OCI-LY7 (cell line): Measurements from ENCODE around the gene DNAH14. TPM values are rescaled to one million over a fixed set of nuclear protein-coding genes. Genes with fewer than 3 reads are reported as not detected.

Experiments used
- BruUV-seq: library from RNA; stranded (reverse); fragments of 400-500 nt; replicated peaks from 2 replicates; lab custom pipeline; 2021; lab: Mats Ljungman, UMichigan
- CTCF ChIA-PET: fragments of 300-600 bp; sonication (Branson Sonifier 250); formaldehyde crosslinking; loops from one replicate; lab custom pipeline; 2022; ENCODE audit warnings: antibody characterized with exemption; ENCODE audit not compliant: unreplicated experiment; lab: Charles Lee
- POLR2A ChIA-PET: fragments of 300-600 bp; sonication (Branson Sonifier 250); formaldehyde crosslinking; loops from one replicate; lab custom pipeline; 2022; ENCODE audit warnings: antibody characterized with exemption; lab: Charles Lee
- DNase-seq: peaks from one replicate; pipeline ENCODE4 v3.0.0-alpha.2; 2015; ENCODE audit warnings: low spot score
- H2AFZ ChIP-seq: fragments of 200-600 bp; sonication (generic), shearing (Covaris generic); 2 replicates; pipeline ENCODE4 v1.6.1; 2014; ENCODE audit warnings: mild to moderate bottlenecking, antibody characterized with exemption, low read length, moderate library complexity
- H3K27ac ChIP-seq: fragments of 200-600 bp; sonication (generic); 2 replicates; pipeline ENCODE4 v1.5.1; 2014; ENCODE audit warnings: mixed run types, low read depth, mild to moderate bottlenecking, moderate library complexity, low read length, inconsistent platforms; ENCODE audit not compliant: poor library complexity, severe bottlenecking
- H3K36me3 ChIP-seq: fragments of 200-600 bp; sonication (generic); 2 replicates; pipeline ENCODE4 v1.6.1; 2014; ENCODE audit warnings: mild to moderate bottlenecking, antibody characterized with exemption, low read length, moderate library complexity, mixed read lengths; ENCODE audit not compliant: insufficient read depth
- H3K4me1 ChIP-seq: fragments of 200-600 bp; sonication (generic); 2 replicates; pipeline ENCODE4 v1.5.1; 2014; ENCODE audit warnings: mild to moderate bottlenecking, low read length; ENCODE audit not compliant: insufficient read depth, poor library complexity, severe bottlenecking
- H3K4me2 ChIP-seq: fragments of 200-600 bp; sonication (generic); 2 replicates; pipeline ENCODE4 v1.6.1; 2014; ENCODE audit warnings: mild to moderate bottlenecking, low read length
- H3K4me3 ChIP-seq: fragments of 200-600 bp; sonication (generic); 2 replicates; pipeline ENCODE4 v1.5.1; 2014; ENCODE audit warnings: mild to moderate bottlenecking, low read depth, low read length; ENCODE audit not compliant: poor library complexity, severe bottlenecking
- H3K79me2 ChIP-seq: fragments of 200-600 bp; sonication (generic); 2 replicates; pipeline ENCODE4 v1.6.1; 2016; ENCODE audit warnings: low read depth, mild to moderate bottlenecking, low read length, moderate library complexity, mixed read lengths; ENCODE audit not compliant: insufficient read depth
- H3K9me2 ChIP-seq: fragments of 200-600 bp; sonication (generic); 2 replicates; pipeline ENCODE4 v1.6.1; 2016; ENCODE audit warnings: mild to moderate bottlenecking, low read length, mixed read lengths; ENCODE audit not compliant: insufficient read depth
- H3K9me3 ChIP-seq: fragments of 200-600 bp; sonication (generic); 2 replicates; pipeline ENCODE4 v1.6.1; 2014; ENCODE audit warnings: mild to moderate bottlenecking, mixed run types, low read length, mixed read lengths
- H4K20me1 ChIP-seq: fragments of 200-600 bp; sonication (generic); 2 replicates; pipeline ENCODE4 v1.6.1; 2014; ENCODE audit warnings: mild to moderate bottlenecking, antibody characterized with exemption, low read length, moderate library complexity, mixed read lengths; ENCODE audit not compliant: insufficient read depth
- EZH2phosphoT487 ChIP-seq: fragments of 200-600 bp; sonication (generic); IDR thresholded peaks from 2 replicates; pipeline ENCODE4 v1.6.1; 2018; ENCODE audit warnings: low read depth, borderline replicate concordance, mild to moderate bottlenecking, mixed run types, antibody characterized with exemption, low read length, moderate library complexity, mixed read lengths
- intact Hi-C: fragments of 100-400 bp; cut with micrococcal nuclease; formaldehyde crosslinking; loops from one replicate; pipeline ENCODE4 v1.10.0; 2022; ENCODE audit not compliant: unreplicated experiment
- total RNA-seq, 2 experiments: library from RNA; depleted of rRNA in 1 of 2; stranded (reverse); fragments of >200 nt in 1 of 2; shearing (Covaris generic) in 1 of 2; gene quantifications; 2 replicates each; pipeline ENCODE4 v1.2.3, GENCODE V29; 2014 to 2022
- TF ChIP-seq, protein P1 (sequence below): fragments of 200-600 bp; sonication (generic); conservative IDR thresholded peaks from 2 replicates; pipeline ENCODE4 v1.5.1; 2014; ENCODE audit warnings: mild to moderate bottlenecking, antibody characterized with exemption, low read length, moderate library complexity, mixed read lengths

The DNAH14 gene
- total RNA-seq, 2 experiments from 2014 or later, result not detected

DNA sequence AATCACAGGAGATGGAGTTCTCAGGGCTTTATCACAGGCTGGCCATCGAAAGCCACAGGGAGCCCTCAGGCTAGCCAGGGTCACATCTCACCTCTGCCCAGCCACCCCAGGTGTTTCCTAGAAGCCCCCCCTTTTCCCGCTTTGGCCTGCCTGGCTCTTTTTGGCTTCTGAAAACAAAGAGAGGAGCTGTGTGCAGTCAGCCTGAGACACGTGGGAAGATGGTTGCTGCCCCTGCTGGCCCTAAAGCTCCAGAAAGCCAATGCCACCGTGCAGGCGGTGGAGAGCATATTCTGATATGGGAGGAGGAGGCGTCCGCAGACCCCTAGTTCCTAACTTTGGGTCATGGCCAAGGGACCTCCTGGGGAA lies 517.1 kb downstream of the DNAH14 start:
- no peak for DNase-seq
- no TSS peak for BruUV-seq
- Histone ChIP-seq H3K4me3 (no peak overlapping the region), H3K9me2 (no peaks in the 10 kb centered on the region), H4K20me1 (no peaks in the 10 kb centered on the region), H3K36me3 (no peaks in the 10 kb centered on the region), H2AFZ (peak overlapping the region; percentile 30; the same call in 1 of the 2 replicates), H3K4me1 (peaks cover 61% of the 10 kb centered on the region), H3K4me2 (peak overlapping the region; percentile 39), H3K9me3 (no peaks in the 10 kb centered on the region), H3K27ac (peak overlapping the region; percentile 84), H3K79me2 (no peaks in the 10 kb centered on the region)
- POLR2A ChIA-PET, result interaction anchor here (0.9 to 9.5 kb wide), 7 partner anchors 8 to 245 kb away, joined by 3 to 242 read pairs (median 4); partner anchors contain the start of gene LBR
- CTCF ChIA-PET, result no interaction called here
- intact Hi-C loops, result no loop called here
- TF ChIP-seq, protein P1, sequence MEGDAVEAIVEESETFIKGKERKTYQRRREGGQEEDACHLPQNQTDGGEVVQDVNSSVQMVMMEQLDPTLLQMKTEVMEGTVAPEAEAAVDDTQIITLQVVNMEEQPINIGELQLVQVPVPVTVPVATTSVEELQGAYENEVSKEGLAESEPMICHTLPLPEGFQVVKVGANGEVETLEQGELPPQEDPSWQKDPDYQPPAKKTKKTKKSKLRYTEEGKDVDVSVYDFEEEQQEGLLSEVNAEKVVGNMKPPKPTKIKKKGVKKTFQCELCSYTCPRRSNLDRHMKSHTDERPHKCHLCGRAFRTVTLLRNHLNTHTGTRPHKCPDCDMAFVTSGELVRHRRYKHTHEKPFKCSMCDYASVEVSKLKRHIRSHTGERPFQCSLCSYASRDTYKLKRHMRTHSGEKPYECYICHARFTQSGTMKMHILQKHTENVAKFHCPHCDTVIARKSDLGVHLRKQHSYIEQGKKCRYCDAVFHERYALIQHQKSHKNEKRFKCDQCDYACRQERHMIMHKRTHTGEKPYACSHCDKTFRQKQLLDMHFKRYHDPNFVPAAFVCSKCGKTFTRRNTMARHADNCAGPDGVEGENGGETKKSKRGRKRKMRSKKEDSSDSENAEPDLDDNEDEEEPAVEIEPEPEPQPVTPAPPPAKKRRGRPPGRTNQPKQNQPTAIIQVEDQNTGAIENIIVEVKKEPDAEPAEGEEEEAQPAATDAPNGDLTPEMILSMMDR, result no peak
- TF ChIP-seq EZH2phosphoT487, result no peak

DNA sequence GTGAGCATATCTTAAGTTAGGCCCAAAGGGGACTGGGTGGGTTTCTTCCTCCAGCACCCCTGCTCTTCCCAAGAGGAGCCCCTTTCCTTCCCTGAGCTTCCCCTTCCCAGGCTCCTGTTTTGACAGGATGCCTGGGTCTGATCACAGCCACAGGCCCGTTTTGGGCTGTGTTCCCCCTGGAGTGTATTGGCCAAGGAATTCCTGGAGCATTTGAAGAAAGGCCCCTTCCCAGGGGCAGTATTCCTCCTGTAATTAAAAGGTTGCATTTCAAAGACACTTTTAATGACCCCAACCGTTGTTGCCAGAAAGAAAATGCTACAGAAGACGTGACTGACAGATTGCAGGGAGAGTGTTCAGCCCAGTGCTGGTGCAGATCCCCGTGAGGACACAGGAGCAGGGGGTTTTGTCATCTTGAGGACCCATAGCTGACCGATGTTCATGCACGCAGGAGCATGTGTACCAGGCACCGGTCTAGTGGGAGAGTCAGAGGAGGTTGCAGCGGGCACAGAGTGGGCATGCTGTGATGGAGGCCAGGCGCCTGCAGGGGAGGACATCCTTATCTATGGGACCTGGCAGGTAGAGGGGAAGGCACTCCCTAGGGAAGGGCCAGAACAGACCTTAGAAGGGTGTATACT lies 517.6 kb downstream of the DNAH14 start:
- no peak overlapping the region for H3K4me3 ChIP-seq
- ChIA-PET POLR2A (interaction anchor here (1.5 to 9.5 kb wide), 4 partner anchors 8 to 21 kb away, joined by 3 to 242 read pairs (median 33); partner anchors contain the start of gene LBR), CTCF (no interaction called here)
- no peaks in the 10 kb centered on the region for H3K9me3 ChIP-seq
- H2AFZ ChIP-seq, result 0 out of 2 replicates have a peak overlapping the region, but pooled peaks have one; percentile 30
- no peaks in the 10 kb centered on the region for H3K36me3 ChIP-seq
- H3K4me2 ChIP-seq, result peak overlapping the region; percentile 39; the same call in 1 of the 2 replicates
- H3K4me1 ChIP-seq, result peaks cover 56% of the 10 kb centered on the region
- no TSS peak for BruUV-seq
- DNase-seq, result no peak
- no peaks in the 10 kb centered on the region for H3K9me2 ChIP-seq
- intact Hi-C loops, result no loop called here
- no peak overlapping the region for H3K27ac ChIP-seq
- no peaks in the 10 kb centered on the region for H4K20me1 ChIP-seq
- no peaks in the 10 kb centered on the region for H3K79me2 ChIP-seq
- TF ChIP-seq EZH2phosphoT487, result no peak
- TF ChIP-seq, protein P1, result no peak

DNA sequence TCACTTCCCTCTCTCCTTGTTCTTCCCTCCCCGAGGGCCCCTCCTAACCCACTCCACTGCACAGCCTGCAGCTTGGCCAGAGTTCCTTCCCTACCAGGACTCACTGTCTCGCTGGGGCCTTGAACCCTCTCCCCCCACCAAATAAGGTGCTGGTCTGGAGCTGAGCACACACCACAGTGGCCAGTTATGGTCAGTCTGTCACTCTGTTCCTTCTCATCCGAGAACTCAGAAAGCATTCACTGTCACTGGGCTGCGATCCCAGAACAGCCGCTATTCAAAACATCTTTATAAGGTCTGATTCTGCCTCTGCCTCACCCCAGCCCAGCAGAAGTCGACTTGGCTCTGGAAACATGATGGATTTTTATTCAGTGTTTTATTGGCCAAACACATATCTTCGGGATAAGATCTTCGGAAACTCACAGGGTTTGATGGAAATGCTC lies 518.2 kb downstream of the DNAH14 start:
- Histone ChIP-seq H3K9me2 (no peaks in the 10 kb centered on the region), H3K36me3 (no peaks in the 10 kb centered on the region), H3K4me1 (peaks cover 50% of the 10 kb centered on the region), H3K9me3 (no peaks in the 10 kb centered on the region), H3K4me3 (no peak overlapping the region), H3K4me2 (no peak overlapping the region), H4K20me1 (no peaks in the 10 kb centered on the region), H2AFZ (no peak overlapping the region), H3K79me2 (no peaks in the 10 kb centered on the region), H3K27ac (no peak overlapping the region)
- no peak for DNase-seq
- no peak for TF ChIP-seq EZH2phosphoT487
- TF ChIP-seq, protein P1, result no peak
- ChIA-PET POLR2A (interaction anchor here (0.9 to 6.4 kb wide), 2 partner anchors 9 to 20 kb away, joined by 3 to 49 read pairs; no protein-coding TSS in a partner anchor), CTCF (no interaction called here)
- no TSS peak for BruUV-seq
- intact Hi-C loops, result no loop called here
